ENCODE results near the gene OR9A4.
"Not testable (repeated sequence)": the region's sequence is repeated elsewhere in the genome, so short reads cannot be mapped to it uniquely, and the experiment has no call there.

Gene OR9A4

GRCh38 chr7:141916099-141916498 lies at the start of gene OR9A4:
OR9A4 (plus strand) TSS chr7:141916399; CDS start chr7:141918876, 2,477 bp downstream.
- no peak for DNase-seq (ENCODE audit: low read depth in 2 of 2)

GRCh38 chr7:141866974-141867373 lies 49.2 kb upstream of the OR9A4 start:
- DNase-seq (ENCODE audit: low read depth in 2 of 2) = no peak

GRCh38 chr7:141872931-141873330 lies 43.3 kb upstream of the OR9A4 start:
- DNase-seq (ENCODE audit: low read depth in 2 of 2) = no peak

- DNase-seq (ENCODE audit: low read depth in 2 of 2) = no peak
Measured at GRCh38 chr7:141874787-141875186, 41.4 kb upstream of the OR9A4 start.

GRCh38 chr7:141875453-141875852 lies 40.7 kb upstream of the OR9A4 start:
- no peak for DNase-seq (ENCODE audit: low read depth in 2 of 2)

- DNase-seq (ENCODE audit: low read depth in 2 of 2) = no peak
Measured at GRCh38 chr7:141876371-141876770, 39.8 kb upstream of the OR9A4 start.

GRCh38 chr7:141877365-141877764 lies 38.8 kb upstream of the OR9A4 start:
- DNase-seq (ENCODE audit: low read depth in 2 of 2) = no peak

- no peak for DNase-seq (ENCODE audit: low read depth in 2 of 2)
Measured at GRCh38 chr7:141880960-141881359, 35.2 kb upstream of the OR9A4 start.

- no peak for DNase-seq (ENCODE audit: low read depth in 2 of 2)
Measured at GRCh38 chr7:141884539-141885225, 31.5 kb upstream of the OR9A4 start.

GRCh38 chr7:141889321-141889720 lies 26.9 kb upstream of the OR9A4 start:
- no peak for DNase-seq (ENCODE audit: low read depth in 2 of 2)

- no peak for DNase-seq (ENCODE audit: low read depth in 2 of 2)
Measured at GRCh38 chr7:141891336-141891735, 24.9 kb upstream of the OR9A4 start.

- not testable (repeated sequence) for DNase-seq (ENCODE audit: low read depth in 2 of 2)
Measured at GRCh38 chr7:141899366-141899765, 16.8 kb upstream of the OR9A4 start.

GRCh38 chr7:141906285-141906684 lies 9.9 kb upstream of the OR9A4 start:
- no peak for DNase-seq (ENCODE audit: low read depth in 2 of 2)

- no peak for DNase-seq (ENCODE audit: low read depth in 2 of 2)
Measured at GRCh38 chr7:141911391-141911790, 4.8 kb upstream of the OR9A4 start.

GRCh38 chr7:141915565-141915964 lies 634 bp upstream of the OR9A4 start:
- DNase-seq (ENCODE audit: low read depth in 2 of 2) = no peak

GRCh38 chr7:141920281-141920680 lies 4.1 kb downstream of the OR9A4 start:
- DNase-seq (ENCODE audit: low read depth in 2 of 2) = no peak

GRCh38 chr7:141928146-141928844 lies 12.1 kb downstream of the OR9A4 start:
- no peak for DNase-seq (ENCODE audit: low read depth in 2 of 2)

- no peak for DNase-seq (ENCODE audit: low read depth in 2 of 2)
Measured at GRCh38 chr7:141928845-141929195, 12.6 kb downstream of the OR9A4 start.

- no peak for DNase-seq (ENCODE audit: low read depth in 2 of 2)
Measured at GRCh38 chr7:141930211-141930610, 14.0 kb downstream of the OR9A4 start.

- DNase-seq (ENCODE audit: low read depth in 2 of 2) = no peak
Measured at GRCh38 chr7:141941075-141941474, 24.9 kb downstream of the OR9A4 start.

- DNase-seq (ENCODE audit: low read depth in 2 of 2) = no peak
Measured at GRCh38 chr7:141943846-141944245, 27.6 kb downstream of the OR9A4 start.

- DNase-seq (ENCODE audit: low read depth in 2 of 2) = no peak
Measured at GRCh38 chr7:141944811-141945210, 28.6 kb downstream of the OR9A4 start.

- no peak for DNase-seq (ENCODE audit: low read depth in 2 of 2)
Measured at GRCh38 chr7:141945356-141945755, 29.2 kb downstream of the OR9A4 start.

GRCh38 chr7:141946796-141947195 lies 30.6 kb downstream of the OR9A4 start, which contains the start of gene CLEC5A:
CLEC5A (minus strand) TSS chr7:141946974; CDS start chr7:141946292, 682 bp downstream.
- no peak for DNase-seq (ENCODE audit: low read depth in 2 of 2)
